Activated naive CD4-positive, alpha-beta T cell (primary cell): Measurements from ENCODE around the gene GRIK5.

ENCODE experiments used
- DNase-seq, 4 experiments: peaks; one replicate each; lab custom pipeline; 2025; lab: John Stamatoyannopoulos, UW

Gene GRIK5

GRCh38 chr19:41956621-41957020, 113.4 kb downstream of the GRIK5 start:
- no peak for DNase-seq

- no peak for DNase-seq
These were observed 114.5 kb downstream of the GRIK5 start for GRCh38 chr19:41955521-41955920.

GRCh38 chr19:41951686-41952172, 118.3 kb downstream of the GRIK5 start:
- DNase-seq = peak; percentile 78 to 96 (median 89)
